IPS DF 6.9 (cell line): Measurements from ENCODE around the gene SLC2A9.

Source experiments
- DNase-seq: peaks from one replicate; pipeline ENCODE4 v3.0.0-alpha.2; 2013; ENCODE audit warnings: low read depth, low spot score
- H3K27ac ChIP-seq: one replicate; pipeline ENCODE4 v1.5.1; 2013; ENCODE audit warnings: low read length, control low read depth
- H3K27me3 ChIP-seq: 2 replicates; pipeline ENCODE4 v1.6.1; 2013; ENCODE audit warnings: mild to moderate bottlenecking, low read length; ENCODE audit not compliant: control insufficient read depth, insufficient read depth
- H3K36me3 ChIP-seq: 2 replicates; pipeline ENCODE4 v1.6.1; 2013; ENCODE audit warnings: low read length; ENCODE audit not compliant: control insufficient read depth, insufficient read depth
- H3K4me1 ChIP-seq: 2 replicates; pipeline ENCODE4 v1.6.1; 2013; ENCODE audit warnings: low read length; ENCODE audit not compliant: control insufficient read depth, insufficient read depth
- H3K4me3 ChIP-seq: 2 replicates; pipeline ENCODE4 v1.5.1; 2013; ENCODE audit warnings: mild to moderate bottlenecking, low read length
- H3K9me3 ChIP-seq: 2 replicates; pipeline ENCODE4 v1.6.1; 2013; ENCODE audit warnings: low read length, inconsistent platforms; ENCODE audit not compliant: control insufficient read depth, insufficient read depth
- WGBS: extraction: QIAGEN DNeasy Blood & Tissue Kit; methylation state at CpG from one replicate; pipeline ENCODE4 v1.1.7; 2013; ENCODE audit warnings: mixed read lengths, missing lambda C conversion rate; ENCODE audit not compliant: insufficient read length, insufficient coverage; 5-methylcytosine and 5-hydroxymethylcytosine counted together

Gene SLC2A9

GRCh38 chr4:9870165-9870790, 151.0 kb downstream of the SLC2A9 start:
- DNase-seq, result no peak
- Histone ChIP-seq H3K27ac (no peak overlapping the region), H3K4me1 (no peaks in the 10 kb centered on the region), H3K36me3 (no peaks in the 10 kb centered on the region), H3K4me3 (no peak overlapping the region), H3K27me3 (no peaks in the 10 kb centered on the region), H3K9me3 (no peaks in the 10 kb centered on the region)
- no CpG with 5 or more reads among the region's 10 CpGs for WGBS

GRCh38 chr4:9867751-9868425, 153.4 kb downstream of the SLC2A9 start:
- H3K9me3 ChIP-seq, result no peaks in the 10 kb centered on the region
- H3K4me1 ChIP-seq, result no peaks in the 10 kb centered on the region
- WGBS, result no CpG with 5 or more reads among the region's 11 CpGs
- no peak overlapping the region for H3K4me3 ChIP-seq
- no peaks in the 10 kb centered on the region for H3K27me3 ChIP-seq
- no peak for DNase-seq
- H3K27ac ChIP-seq, result no peak overlapping the region
- no peaks in the 10 kb centered on the region for H3K36me3 ChIP-seq

GRCh38 chr4:9866931-9867330, 154.4 kb downstream of the SLC2A9 start:
- H3K27ac ChIP-seq, result no peak overlapping the region
- no peaks in the 10 kb centered on the region for H3K36me3 ChIP-seq
- DNase-seq, result no peak
- no peaks in the 10 kb centered on the region for H3K9me3 ChIP-seq
- H3K27me3 ChIP-seq, result no peaks in the 10 kb centered on the region
- no peaks in the 10 kb centered on the region for H3K4me1 ChIP-seq
- no peak overlapping the region for H3K4me3 ChIP-seq
- no CpG with 5 or more reads among the region's 5 CpGs for WGBS

- no peak for DNase-seq
- WGBS, result no CpG with 5 or more reads among the region's 3 CpGs
- Histone ChIP-seq H3K27me3 (no peaks in the 10 kb centered on the region), H3K4me1 (no peaks in the 10 kb centered on the region), H3K36me3 (no peaks in the 10 kb centered on the region), H3K27ac (no peak overlapping the region), H3K9me3 (no peaks in the 10 kb centered on the region), H3K4me3 (no peak overlapping the region)
Observed at GRCh38 chr4:9861561-9861960, 159.7 kb downstream of the SLC2A9 start.

- H3K27ac ChIP-seq, result no peak overlapping the region
- no peak overlapping the region for H3K4me3 ChIP-seq
- H3K36me3 ChIP-seq, result no peaks in the 10 kb centered on the region
- H3K4me1 ChIP-seq, result no peaks in the 10 kb centered on the region
- H3K27me3 ChIP-seq, result no peaks in the 10 kb centered on the region
- DNase-seq, result no peak
- no peaks in the 10 kb centered on the region for H3K9me3 ChIP-seq
- no CpG with 5 or more reads among the region's 6 CpGs for WGBS
Observed at GRCh38 chr4:9859810-9860209, 161.5 kb downstream of the SLC2A9 start.

- no CpG with 5 or more reads among the region's 2 CpGs for WGBS
- no peaks in the 10 kb centered on the region for H3K9me3 ChIP-seq
- no peaks in the 10 kb centered on the region for H3K27me3 ChIP-seq
- H3K36me3 ChIP-seq, result no peaks in the 10 kb centered on the region
- no peak overlapping the region for H3K4me3 ChIP-seq
- H3K4me1 ChIP-seq, result peaks cover 1% of the 10 kb centered on the region; the same call in 1 of the 2 replicates
- H3K27ac ChIP-seq, result no peak overlapping the region
- DNase-seq, result no peak
Observed at GRCh38 chr4:9849538-9849920, 171.8 kb downstream of the SLC2A9 start.

GRCh38 chr4:9847968-9848748, 173.1 kb downstream of the SLC2A9 start:
- H3K36me3 ChIP-seq, result no peaks in the 10 kb centered on the region
- no peaks in the 10 kb centered on the region for H3K27me3 ChIP-seq
- H3K4me1 ChIP-seq, result peaks cover 1% of the 10 kb centered on the region; the same call in 1 of the 2 replicates
- WGBS, result no CpG with 5 or more reads among the region's 5 CpGs
- no peak overlapping the region for H3K4me3 ChIP-seq
- DNase-seq, result no peak
- H3K9me3 ChIP-seq, result no peaks in the 10 kb centered on the region
- H3K27ac ChIP-seq, result no peak overlapping the region

GRCh38 chr4:9845791-9846493, 175.4 kb downstream of the SLC2A9 start:
- 100% methylated on average over 1 of the region's 9 CpGs for WGBS
- peaks cover 1% of the 10 kb centered on the region; the same call in 1 of the 2 replicates for H3K4me1 ChIP-seq
- H3K36me3 ChIP-seq, result no peaks in the 10 kb centered on the region
- H3K27ac ChIP-seq, result no peak overlapping the region
- H3K4me3 ChIP-seq, result no peak overlapping the region
- DNase-seq, result no peak
- H3K27me3 ChIP-seq, result no peaks in the 10 kb centered on the region
- no peaks in the 10 kb centered on the region for H3K9me3 ChIP-seq

GRCh38 chr4:9841072-9841471, 180.2 kb downstream of the SLC2A9 start:
- no peaks in the 10 kb centered on the region for H3K9me3 ChIP-seq
- no peaks in the 10 kb centered on the region for H3K4me1 ChIP-seq
- H3K4me3 ChIP-seq, result no peak overlapping the region
- no peaks in the 10 kb centered on the region for H3K36me3 ChIP-seq
- DNase-seq, result no peak
- H3K27me3 ChIP-seq, result no peaks in the 10 kb centered on the region
- H3K27ac ChIP-seq, result no peak overlapping the region
- no CpG with 5 or more reads among the region's 2 CpGs for WGBS

GRCh38 chr4:9835430-9835829, 185.9 kb downstream of the SLC2A9 start:
- no peaks in the 10 kb centered on the region for H3K36me3 ChIP-seq
- WGBS, result no CpG with 5 or more reads among the region's 5 CpGs

More at GRCh38 chr4:9835430-9835829, 185.9 kb downstream of the SLC2A9 start:
- Histone ChIP-seq H3K4me3 (no peak overlapping the region), H3K27ac (no peak overlapping the region), H3K9me3 (no peaks in the 10 kb centered on the region), H3K27me3 (no peaks in the 10 kb centered on the region), H3K4me1 (no peaks in the 10 kb centered on the region)
- no peak for DNase-seq
